Measurements from ENCODE around the gene SF3B1.
"Not testable (repeated sequence)": the region's sequence is repeated elsewhere in the genome, so short reads cannot be mapped to it uniquely, and the experiment has no call there.

Gene SF3B1

GRCh38 chr2:197345846-197346370 is 88.9 kb downstream of the SF3B1 start:
- Histone ChIP-seq H3K9ac (ENCODE audit: low read depth, low read length) (no peak overlapping the region), H2AFZ (ENCODE audit: low read depth, low read length) (no peak overlapping the region), H3K4me3 (ENCODE audit: low read depth in 1 of 2, low read length in 2 of 2) (no peak overlapping the region), H3K4me1 (ENCODE audit: insufficient read depth, low read length) (no peaks in the 10 kb centered on the region), H3K27ac (ENCODE audit: low read length) (no peak overlapping the region), H3K36me3 (ENCODE audit: insufficient read depth, low read length) (no peaks in the 10 kb centered on the region), H3K27me3 (ENCODE audit: insufficient read depth, low read length, poor library complexity) (no peaks in the 10 kb centered on the region), H3K79me2 (ENCODE audit: insufficient read depth, low read length) (no peaks in the 10 kb centered on the region), H3K9me3 (ENCODE audit: insufficient read depth, low read length, severe bottlenecking) (no peaks in the 10 kb centered on the region), H4K20me1 (ENCODE audit: insufficient read depth, low read length) (no peaks in the 10 kb centered on the region), H3K4me2 (ENCODE audit: insufficient read depth, low read length) (no peak overlapping the region)
- DNase-seq (no peak), ATAC-seq (ENCODE audit: insufficient read depth, low read depth) (no peak)
- no peak for TF ChIP-seq EZH2 (IDR thresholded peaks at IDR 0.05; ENCODE audit: borderline replicate concordance, low read depth, low read length, severe bottlenecking)
- TF ChIP-seq CTCF (IDR thresholded peaks at IDR 0.05; ENCODE audit: borderline replicate concordance, extremely low read depth, low read length, poor library complexity, severe bottlenecking), result no peak

- not testable (repeated sequence) for H2AFZ ChIP-seq (ENCODE audit: low read depth, low read length); H3K4me3 ChIP-seq (ENCODE audit: low read depth in 1 of 2, low read length in 2 of 2); H3K9me3 ChIP-seq (ENCODE audit: insufficient read depth, low read length, severe bottlenecking); H3K4me2 ChIP-seq (ENCODE audit: insufficient read depth, low read length); H4K20me1 ChIP-seq (ENCODE audit: insufficient read depth, low read length); H3K79me2 ChIP-seq (ENCODE audit: insufficient read depth, low read length); H3K27me3 ChIP-seq (ENCODE audit: insufficient read depth, low read length, poor library complexity); ATAC-seq (ENCODE audit: insufficient read depth, low read depth); H3K36me3 ChIP-seq (ENCODE audit: insufficient read depth, low read length); H3K4me1 ChIP-seq (ENCODE audit: insufficient read depth, low read length); H3K27ac ChIP-seq (ENCODE audit: low read length); H3K9ac ChIP-seq (ENCODE audit: low read depth, low read length); DNase-seq
Measured at GRCh38 chr2:197343968-197344367, 90.9 kb downstream of the SF3B1 start.

DNA sequence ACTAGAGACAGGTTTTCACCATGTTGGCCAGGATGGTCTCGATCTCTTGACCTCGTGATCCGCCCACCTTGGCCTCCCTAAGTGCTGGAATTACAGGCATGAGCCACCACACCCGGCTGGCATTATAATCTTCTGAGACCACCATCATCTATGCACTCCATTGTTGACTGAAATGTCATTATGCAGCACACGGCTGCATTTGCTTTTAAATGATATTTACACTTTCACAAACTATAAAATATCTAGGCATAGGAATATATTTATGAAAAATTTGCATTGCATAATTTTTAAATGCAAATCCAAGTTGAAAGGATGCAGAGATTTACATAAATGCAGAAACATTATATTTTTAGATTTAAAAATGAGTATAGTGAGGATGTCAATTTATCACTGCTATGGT is 94.2 kb downstream of the SF3B1 start:
- Histone ChIP-seq H3K9me3 (ENCODE audit: insufficient read depth, low read length, severe bottlenecking) (no peaks in the 10 kb centered on the region), H3K79me2 (ENCODE audit: insufficient read depth, low read length) (no peaks in the 10 kb centered on the region), H2AFZ (ENCODE audit: low read depth, low read length) (no peak overlapping the region), H3K9ac (ENCODE audit: low read depth, low read length) (no peak overlapping the region), H3K4me1 (ENCODE audit: insufficient read depth, low read length) (no peaks in the 10 kb centered on the region), H3K4me2 (ENCODE audit: insufficient read depth, low read length) (no peak overlapping the region), H3K36me3 (ENCODE audit: insufficient read depth, low read length) (no peaks in the 10 kb centered on the region), H3K4me3 (ENCODE audit: low read depth in 1 of 2, low read length in 2 of 2) (no peak overlapping the region), H3K27ac (ENCODE audit: low read length) (no peak overlapping the region), H4K20me1 (ENCODE audit: insufficient read depth, low read length) (no peaks in the 10 kb centered on the region), H3K27me3 (ENCODE audit: insufficient read depth, low read length, poor library complexity) (no peaks in the 10 kb centered on the region)
- no peak for TF ChIP-seq CTCF (IDR thresholded peaks at IDR 0.05; ENCODE audit: borderline replicate concordance, extremely low read depth, low read length, poor library complexity, severe bottlenecking)
- no peak for TF ChIP-seq EZH2 (IDR thresholded peaks at IDR 0.05; ENCODE audit: borderline replicate concordance, low read depth, low read length, severe bottlenecking)
- DNase-seq, result no peak
- no peak for ATAC-seq (ENCODE audit: insufficient read depth, low read depth)
